Measurements from ENCODE around the gene DYNLT2. TPM values are rescaled to one million over a fixed set of nuclear protein-coding genes. Genes with fewer than 3 reads are reported as not detected.

The DYNLT2 gene
- total and polyA plus RNA-seq, 2 of the 13 experiments (the other 11 are each of a cell fraction or from before 2014, with no cell fraction given): 2.1 to 4.3 TPM

DNA sequence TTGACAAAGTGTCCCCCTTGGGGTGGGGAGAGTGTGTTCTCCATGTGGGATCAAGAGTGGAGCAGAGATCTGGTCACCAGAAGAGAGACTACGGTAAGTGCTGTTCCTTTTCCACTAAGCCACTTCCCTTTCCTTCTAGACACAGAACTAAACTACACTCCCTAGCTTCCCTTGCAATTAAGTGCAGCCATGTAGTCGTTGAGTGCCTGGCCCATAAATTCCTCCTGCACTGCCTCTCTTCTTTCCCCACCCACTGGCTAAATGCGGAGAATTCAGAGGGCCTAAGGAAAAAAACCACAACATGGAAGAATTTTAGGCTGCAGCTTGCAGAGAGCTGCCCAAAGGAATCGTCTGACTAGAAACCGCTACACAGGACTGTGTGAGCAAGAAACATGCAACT is 51.1 kb downstream of the DYNLT2 start (continued):
- TF ChIP-seq, protein P1, sequence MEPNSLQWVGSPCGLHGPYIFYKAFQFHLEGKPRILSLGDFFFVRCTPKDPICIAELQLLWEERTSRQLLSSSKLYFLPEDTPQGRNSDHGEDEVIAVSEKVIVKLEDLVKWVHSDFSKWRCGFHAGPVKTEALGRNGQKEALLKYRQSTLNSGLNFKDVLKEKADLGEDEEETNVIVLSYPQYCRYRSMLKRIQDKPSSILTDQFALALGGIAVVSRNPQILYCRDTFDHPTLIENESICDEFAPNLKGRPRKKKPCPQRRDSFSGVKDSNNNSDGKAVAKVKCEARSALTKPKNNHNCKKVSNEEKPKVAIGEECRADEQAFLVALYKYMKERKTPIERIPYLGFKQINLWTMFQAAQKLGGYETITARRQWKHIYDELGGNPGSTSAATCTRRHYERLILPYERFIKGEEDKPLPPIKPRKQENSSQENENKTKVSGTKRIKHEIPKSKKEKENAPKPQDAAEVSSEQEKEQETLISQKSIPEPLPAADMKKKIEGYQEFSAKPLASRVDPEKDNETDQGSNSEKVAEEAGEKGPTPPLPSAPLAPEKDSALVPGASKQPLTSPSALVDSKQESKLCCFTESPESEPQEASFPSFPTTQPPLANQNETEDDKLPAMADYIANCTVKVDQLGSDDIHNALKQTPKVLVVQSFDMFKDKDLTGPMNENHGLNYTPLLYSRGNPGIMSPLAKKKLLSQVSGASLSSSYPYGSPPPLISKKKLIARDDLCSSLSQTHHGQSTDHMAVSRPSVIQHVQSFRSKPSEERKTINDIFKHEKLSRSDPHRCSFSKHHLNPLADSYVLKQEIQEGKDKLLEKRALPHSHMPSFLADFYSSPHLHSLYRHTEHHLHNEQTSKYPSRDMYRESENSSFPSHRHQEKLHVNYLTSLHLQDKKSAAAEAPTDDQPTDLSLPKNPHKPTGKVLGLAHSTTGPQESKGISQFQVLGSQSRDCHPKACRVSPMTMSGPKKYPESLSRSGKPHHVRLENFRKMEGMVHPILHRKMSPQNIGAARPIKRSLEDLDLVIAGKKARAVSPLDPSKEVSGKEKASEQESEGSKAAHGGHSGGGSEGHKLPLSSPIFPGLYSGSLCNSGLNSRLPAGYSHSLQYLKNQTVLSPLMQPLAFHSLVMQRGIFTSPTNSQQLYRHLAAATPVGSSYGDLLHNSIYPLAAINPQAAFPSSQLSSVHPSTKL (CRISPR knock-in tag; IDR thresholded peaks at IDR 0.05): no peak
- no peak for TF ChIP-seq NR0B2 (CRISPR knock-in tag; IDR thresholded peaks at IDR 0.05)
- TF ChIP-seq TCF12 (IDR thresholded peaks at IDR 0.05): no peak
- no peak for TF ChIP-seq TCF12 (CRISPR knock-in tag; IDR thresholded peaks at IDR 0.05)
- no peak for TF ChIP-seq ZNF441 (CRISPR knock-in tag; IDR thresholded peaks at IDR 0.05; ENCODE audit: borderline replicate concordance)
- TF ChIP-seq, protein P2, sequence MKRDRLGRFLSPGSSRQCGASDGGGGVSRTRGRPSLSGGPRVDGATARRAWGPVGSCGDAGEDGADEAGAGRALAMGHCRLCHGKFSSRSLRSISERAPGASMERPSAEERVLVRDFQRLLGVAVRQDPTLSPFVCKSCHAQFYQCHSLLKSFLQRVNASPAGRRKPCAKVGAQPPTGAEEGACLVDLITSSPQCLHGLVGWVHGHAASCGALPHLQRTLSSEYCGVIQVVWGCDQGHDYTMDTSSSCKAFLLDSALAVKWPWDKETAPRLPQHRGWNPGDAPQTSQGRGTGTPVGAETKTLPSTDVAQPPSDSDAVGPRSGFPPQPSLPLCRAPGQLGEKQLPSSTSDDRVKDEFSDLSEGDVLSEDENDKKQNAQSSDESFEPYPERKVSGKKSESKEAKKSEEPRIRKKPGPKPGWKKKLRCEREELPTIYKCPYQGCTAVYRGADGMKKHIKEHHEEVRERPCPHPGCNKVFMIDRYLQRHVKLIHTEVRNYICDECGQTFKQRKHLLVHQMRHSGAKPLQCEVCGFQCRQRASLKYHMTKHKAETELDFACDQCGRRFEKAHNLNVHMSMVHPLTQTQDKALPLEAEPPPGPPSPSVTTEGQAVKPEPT (CRISPR knock-in tag; IDR thresholded peaks at IDR 0.05; ENCODE audit: low read depth): no peak
- TF ChIP-seq POGZ (CRISPR knock-in tag; IDR thresholded peaks at IDR 0.05): no peak
- no peak for TF ChIP-seq XRCC5 (optimal IDR thresholded peaks at IDR 0.05; ENCODE audit: low read length)
- TF ChIP-seq PHF20 (CRISPR knock-in tag; IDR thresholded peaks at IDR 0.05): no peak
- no peak for TF ChIP-seq ATF1 (CRISPR knock-in tag; IDR thresholded peaks at IDR 0.05)

All from HepG2 (cell line).